HCT116 (cell line): ENCODE measurements around the gene ANKRD39.

Source experiments
- CTCF ChIP-seq, 3 experiments: fragments of 200-600 bp in 1 of 3; sonication (generic) in 1 of 3; IDR thresholded peaks in 2 of 3; conservative IDR thresholded peaks in 1 of 3; 2 replicates each; pipeline ENCODE4 v1.5.1; 2012 to 2017; ENCODE audit warnings: low read depth in 2 of 3, low read length in 2 of 3, antibody characterized with exemption in 1 of 3, borderline replicate concordance in 1 of 3, control low read depth in 1 of 3, mild to moderate bottlenecking in 1 of 3, mixed read lengths in 1 of 3, mixed run types in 1 of 3, moderate library complexity in 1 of 3; ENCODE audit not compliant: insufficient read depth in 1 of 3
- EZH2 ChIP-seq: fragments of 200-600 bp; sonication (generic); IDR thresholded peaks from 2 replicates; pipeline ENCODE4 v1.6.1; 2017; ENCODE audit warnings: antibody characterized with exemption, mixed run types
- EZH2phosphoT487 ChIP-seq: fragments of 200-600 bp; IDR thresholded peaks from 2 replicates; pipeline ENCODE4 v1.6.1; 2018; ENCODE audit warnings: antibody characterized with exemption, borderline replicate concordance
- POLR2A ChIP-seq: IDR thresholded peaks from 2 replicates; pipeline ENCODE4 v1.7.0; 2011; ENCODE audit warnings: borderline replicate concordance; ENCODE audit not compliant: insufficient read depth, insufficient read length; ENCODE audit errors: extremely low read depth
- TF ChIP-seq, protein P1 (sequence below): IDR thresholded peaks from 2 replicates; pipeline ENCODE4 v1.6.1; 2011; ENCODE audit warnings: mild to moderate bottlenecking, low read length, moderate library complexity; ENCODE audit not compliant: insufficient replicate concordance; ENCODE audit errors: extremely low read depth

DNA sequence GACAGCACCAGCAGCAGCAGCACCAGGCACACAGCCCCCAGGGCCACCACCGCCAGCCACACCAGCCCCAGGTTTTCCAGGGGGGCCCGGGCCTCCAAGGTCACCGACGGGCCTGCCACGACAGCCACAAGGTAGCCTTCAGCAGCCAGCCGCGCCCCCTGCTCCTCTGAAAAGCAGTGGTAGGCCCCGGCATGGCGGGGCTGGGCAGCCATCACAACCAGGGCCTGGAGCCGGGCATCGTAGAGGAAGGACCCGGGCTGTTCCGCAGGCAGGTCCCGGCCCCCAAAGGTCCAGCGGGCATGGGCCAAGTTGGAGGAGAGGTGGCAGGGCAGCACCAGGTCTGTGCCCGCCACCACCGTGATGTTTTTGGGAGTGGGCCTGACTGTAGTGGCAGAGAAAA is 3.3 kb upstream of the ANKRD39 start:
- TF ChIP-seq EZH2phosphoT487, result no peak
- TF ChIP-seq CTCF (IDR thresholded peaks at IDR 0.05 in 2 of 3, conservative IDR thresholded peaks at IDR 0.05 in 1 of 3; ENCODE audit: borderline replicate concordance in 1 of 3, insufficient read depth in 1 of 3, low read depth in 2 of 3, low read length in 2 of 3), result no peak
- TF ChIP-seq, protein P1, sequence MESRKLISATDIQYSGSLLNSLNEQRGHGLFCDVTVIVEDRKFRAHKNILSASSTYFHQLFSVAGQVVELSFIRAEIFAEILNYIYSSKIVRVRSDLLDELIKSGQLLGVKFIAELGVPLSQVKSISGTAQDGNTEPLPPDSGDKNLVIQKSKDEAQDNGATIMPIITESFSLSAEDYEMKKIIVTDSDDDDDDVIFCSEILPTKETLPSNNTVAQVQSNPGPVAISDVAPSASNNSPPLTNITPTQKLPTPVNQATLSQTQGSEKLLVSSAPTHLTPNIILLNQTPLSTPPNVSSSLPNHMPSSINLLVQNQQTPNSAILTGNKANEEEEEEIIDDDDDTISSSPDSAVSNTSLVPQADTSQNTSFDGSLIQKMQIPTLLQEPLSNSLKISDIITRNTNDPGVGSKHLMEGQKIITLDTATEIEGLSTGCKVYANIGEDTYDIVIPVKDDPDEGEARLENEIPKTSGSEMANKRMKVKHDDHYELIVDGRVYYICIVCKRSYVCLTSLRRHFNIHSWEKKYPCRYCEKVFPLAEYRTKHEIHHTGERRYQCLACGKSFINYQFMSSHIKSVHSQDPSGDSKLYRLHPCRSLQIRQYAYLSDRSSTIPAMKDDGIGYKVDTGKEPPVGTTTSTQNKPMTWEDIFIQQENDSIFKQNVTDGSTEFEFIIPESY, result no peak
- no peak for TF ChIP-seq EZH2
- TF ChIP-seq POLR2A, result no peak
